Esophagus squamous epithelium (tissue), 5 donors: Measurements from ENCODE around the gene FBXO47. TPM values are rescaled to one million over a fixed set of nuclear protein-coding genes. Genes with fewer than 3 reads are reported as not detected.
A peak's percentile ranks its signal among the peaks of the same experiment; 100 is the strongest.

ENCODE experiments used
- DNase-seq: peaks from one replicate; lab custom pipeline; 2025; lab: John Stamatoyannopoulos, UW
- H3K27ac ChIP-seq, 4 donors: fragments of 200-600 bp; sonication (generic); one replicate each; pipeline ENCODE4 v1.5.1; 2016 to 2019; ENCODE audit warnings: mild to moderate bottlenecking in 1 of 4
- H3K27me3 ChIP-seq, 4 donors: fragments of 200-600 bp; sonication (generic); 1 replicate in 3 of 4; 2 replicates in 1 of 4; pipeline versions ENCODE4 v1.5.1 to v1.6.0; 2017 to 2021; ENCODE audit warnings: antibody characterized with exemption in 1 of 4
- H3K36me3 ChIP-seq, 3 donors: fragments of 200-600 bp; sonication (generic); one replicate each; pipeline ENCODE4 v1.5.1; 2016 to 2019
- H3K4me1 ChIP-seq, 3 donors: fragments of 200-600 bp; sonication (generic); one replicate each; pipeline ENCODE4 v1.5.1; 2017 to 2019
- H3K4me3 ChIP-seq, 4 donors: fragments of 200-600 bp; sonication (generic); 1 replicate in 3 of 4; 2 replicates in 1 of 4; pipeline ENCODE4 v1.5.1; 2016 to 2019; ENCODE audit warnings: mild to moderate bottlenecking in 2 of 4, moderate library complexity in 1 of 4
- H3K9me3 ChIP-seq, 3 donors: fragments of 200-600 bp; sonication (generic); one replicate each; pipeline ENCODE4 v1.5.1; 2016 to 2019
- CTCF ChIP-seq, 6 experiments: fragments of 450-650 bp in 4 of 6; fragments of 200-600 bp in 2 of 6; sonication (generic) in 2 of 6; IDR thresholded peaks; one replicate each; pipeline ENCODE4 v1.5.1; 2016 to 2019; ENCODE audit warnings: antibody characterized with exemption in 6 of 6, mild to moderate bottlenecking in 4 of 6, moderate library complexity in 4 of 6
- POLR2A ChIP-seq, 4 donors: fragments of 450-650 bp; IDR thresholded peaks; one replicate each; pipeline ENCODE4 v1.6.1; 2017; ENCODE audit warnings: antibody characterized with exemption in 4 of 4, mild to moderate bottlenecking in 4 of 4, moderate library complexity in 3 of 4
- WGBS, 2 donors: methylation state at CpG; one replicate each; pipeline ENCODE4 v1.1.5; 2018; 5-methylcytosine and 5-hydroxymethylcytosine counted together
- intact Hi-C: fragments of 100-400 bp; cut with DNase I; formaldehyde crosslinking; loops from one replicate; pipeline ENCODE4 v1.15.0; 2022
- total RNA-seq, 4 donors: library from RNA; depleted of rRNA; stranded (reverse); fragments of >200 nt; gene quantifications; one replicate each; pipeline ENCODE4 v1.1.0, GENCODE V29; 2016
- donor health status: DM: yes; HTN: yes; CAD: no.

FBXO47 gene
- total RNA-seq, 4 donors from 2014 or later = not detected

- DNase-seq = no peak
- H3K36me3 ChIP-seq = peaks cover 14 to 35% (median 20%) of the 10 kb centered on the region in 3 donors
Observed at GRCh38 chr17:38922538-38923297, 44.5 kb downstream of the FBXO47 start.

GRCh38 chr17:38921756-38922411 lies 45.3 kb downstream of the FBXO47 start:
- TF ChIP-seq CTCF (IDR thresholded peaks at IDR 0.05) (no peak), POLR2A (IDR thresholded peaks at IDR 0.05) (no peak)
- Histone ChIP-seq H3K9me3 (no peaks in the 10 kb centered on the region), H3K36me3 (peaks cover 14 to 43% (median 28%) of the 10 kb centered on the region in 3 donors), H3K4me1 (peaks cover 8 to 68% (median 35%) of the 10 kb centered on the region in 3 donors), H3K27ac (peak overlapping the region in 3 of 4 donors; percentile 48 to 79 (median 59)), H3K4me3 (no peak overlapping the region), H3K27me3 (no peaks in the 10 kb centered on the region)
- no peak for DNase-seq
- 65 to 72% methylated on average over 9 of the region's 13 CpGs for WGBS, 2 donors
- intact Hi-C loops = no loop called here

More at GRCh38 chr17:38922538-38923297, 44.5 kb downstream of the FBXO47 start:
- WGBS, 2 donors = 40% methylated on average over 1 of the region's 6 CpGs; no CpG with 5 or more reads in 1 of the 2 donors
- TF ChIP-seq POLR2A (IDR thresholded peaks at IDR 0.05) = no peak
- peak in 1 of 6 experiments; percentile 17 for TF ChIP-seq CTCF (IDR thresholded peaks at IDR 0.05)
- Histone ChIP-seq H3K4me1 (peaks cover 8 to 60% (median 35%) of the 10 kb centered on the region in 3 donors), H3K9me3 (no peaks in the 10 kb centered on the region), H3K4me3 (no peak overlapping the region), H3K27ac (peak overlapping the region in 3 of 4 donors; percentile 48 to 79 (median 59)), H3K27me3 (no peaks in the 10 kb centered on the region)
- intact Hi-C loops = no loop called here

GRCh38 chr17:38920374-38921291 lies 46.6 kb downstream of the FBXO47 start:
- 66 to 79% methylated on average over 3 to 5 of the region's 9 CpGs for WGBS, 2 donors
- Histone ChIP-seq H3K9me3 (no peaks in the 10 kb centered on the region), H3K36me3 (peaks cover 19 to 56% (median 39%) of the 10 kb centered on the region in 3 donors), H3K27me3 (no peaks in the 10 kb centered on the region), H3K27ac (peak overlapping the region in 3 of 4 donors; percentile 48 to 79 (median 59)), H3K4me1 (peaks cover 8 to 62% (median 26%) of the 10 kb centered on the region in 3 donors), H3K4me3 (no peak overlapping the region)
- no peak for TF ChIP-seq CTCF (IDR thresholded peaks at IDR 0.05)
- no peak for TF ChIP-seq POLR2A (IDR thresholded peaks at IDR 0.05)
- DNase-seq = no peak
- intact Hi-C loops = no loop called here

- Histone ChIP-seq H3K4me1 (peaks cover 8 to 68% (median 24%) of the 10 kb centered on the region in 3 donors), H3K27ac (peak overlapping the region in 3 of 4 donors; percentile 48 to 79 (median 59)), H3K27me3 (no peaks in the 10 kb centered on the region), H3K4me3 (no peak overlapping the region), H3K36me3 (peaks cover 30 to 67% (median 50%) of the 10 kb centered on the region in 3 donors), H3K9me3 (no peaks in the 10 kb centered on the region)
- no peak for DNase-seq
- TF ChIP-seq CTCF (IDR thresholded peaks at IDR 0.05) = no peak
- no peak for TF ChIP-seq POLR2A (IDR thresholded peaks at IDR 0.05)
- WGBS, 2 donors = 94 to 100% methylated on average over 7 to 14 of the region's 16 CpGs
- intact Hi-C loops = no loop called here
Observed at GRCh38 chr17:38919316-38920078, 47.7 kb downstream of the FBXO47 start.
